Activated naive CD8-positive, alpha-beta T cell treated with anti-CD3 and anti-CD28 coated beads, Interleukin-2, amount 10 ng/mL, durations not matched to agents 7 days and 5 days (primary cell): Measurements from ENCODE around the gene OR6X1. TPM values are rescaled to one million over a fixed set of nuclear protein-coding genes. Genes with fewer than 3 reads are reported as not detected.

Experiments
- ATAC-seq: fragments of 150-1000 bp; cut with Tn5 transposase; one replicate; pipeline ENCODE4 v1.10.0; 2021; ENCODE audit warnings: low read depth, moderate library complexity
- POLR2A ChIA-PET: fragments of 350-600 bp; sonication (Branson Sonifier 250); formaldehyde crosslinking; loops from one replicate; lab custom pipeline; 2021; ENCODE audit warnings: antibody characterized with exemption; lab: Charles Lee
- DNase-seq: peaks from one replicate; pipeline ENCODE4 v3.0.0; 2021
- H3K27ac Mint-ChIP-seq: one replicate; pipeline ENCODE4 v1.8.0; 2022; ENCODE audit warnings: mild to moderate bottlenecking, mixed read lengths
- H3K27me3 Mint-ChIP-seq: one replicate; pipeline ENCODE4 v1.8.0; 2022; ENCODE audit warnings: mild to moderate bottlenecking, moderate library complexity, mixed read lengths
- H3K36me3 Mint-ChIP-seq: one replicate; pipeline ENCODE4 v1.8.0; 2021; ENCODE audit warnings: mild to moderate bottlenecking, mixed read lengths
- H3K4me1 Mint-ChIP-seq: one replicate; pipeline ENCODE4 v1.8.0; 2021; ENCODE audit warnings: mixed read lengths
- H3K4me3 Mint-ChIP-seq: one replicate; pipeline ENCODE4 v1.8.0; 2022; ENCODE audit warnings: mild to moderate bottlenecking, moderate library complexity, mixed read lengths
- H3K9me3 Mint-ChIP-seq: one replicate; pipeline ENCODE4 v1.8.0; 2021; ENCODE audit warnings: mixed read lengths
- total RNA-seq, 2 experiments: library from RNA; stranded (reverse); gene quantifications; one replicate each; pipeline ENCODE4 v1.2.3, GENCODE V29; 2021

Gene OR6X1
- total RNA-seq, 2 experiments from 2014 or later: not detected

- POLR2A ChIA-PET: no interaction called here
- H3K9me3 Mint-ChIP-seq: no peaks in the 10 kb centered on the region
- ATAC-seq (no peak), DNase-seq (no peak)
- H3K27ac Mint-ChIP-seq: no peak overlapping the region
- no peak overlapping the region for H3K4me3 Mint-ChIP-seq
- no peaks in the 10 kb centered on the region for H3K4me1 Mint-ChIP-seq
- peaks cover 16% of the 10 kb centered on the region for H3K27me3 Mint-ChIP-seq
- H3K36me3 Mint-ChIP-seq: no peaks in the 10 kb centered on the region
These were observed 50.0 kb downstream of the OR6X1 start for GRCh38 chr11:123704341-123704740.

Other genes with a start within 250 kb of the OR6X1 start
- not detected for gene SCN3B, start 99.9 kb downstream of the OR6X1 start, total RNA-seq
- 10 to 100 TPM; 14.9 to 18.0 TPM for gene ZNF202, start 12.9 kb downstream of the OR6X1 start, total RNA-seq
- not detected for gene OR6M1, start 51.8 kb upstream of the OR6X1 start, total RNA-seq
- gene TMEM225, start 131.2 kb upstream of the OR6X1 start, total RNA-seq: not detected
- gene OR8D4, start 147.6 kb upstream of the OR6X1 start, total RNA-seq: not detected
- gene OR4D5, start 185.1 kb upstream of the OR6X1 start, total RNA-seq: not detected
- gene OR6T1, start 189.3 kb upstream of the OR6X1 start, total RNA-seq: not detected
- not detected for gene OR10S1, start 223.3 kb upstream of the OR6X1 start, total RNA-seq
- gene OR10G6, start 240.6 kb upstream of the OR6X1 start, total RNA-seq: not detected